ENCODE measurements around the gene TBC1D5. TPM values are rescaled to one million over a fixed set of nuclear protein-coding genes. Genes with fewer than 3 reads are reported as not detected.

TBC1D5 gene
- total and polyA plus RNA-seq, 12 donors = 6.7 to 35.6 (median 30.5) TPM

DNA sequence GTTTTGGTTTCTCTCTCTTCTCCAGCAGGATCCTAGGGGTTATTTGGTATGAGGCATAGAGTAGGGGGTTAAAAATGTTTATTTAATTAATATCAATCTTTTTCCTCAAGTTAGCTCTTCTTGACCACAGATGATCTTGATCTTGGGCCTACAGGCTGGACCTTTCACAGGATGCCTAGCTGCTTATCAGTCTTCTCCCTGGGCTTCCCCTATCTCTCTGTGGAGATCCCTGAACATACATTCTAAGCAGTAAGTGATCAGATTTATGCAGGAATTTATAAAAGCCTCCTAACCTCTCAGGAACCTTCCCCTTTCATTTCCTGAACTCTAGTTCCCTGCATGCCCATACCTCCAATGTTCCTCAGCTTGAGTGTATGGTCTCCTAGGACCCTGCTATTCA, 428.3 kb downstream of the TBC1D5 start:
- no peak overlapping the region for H3K4me3 ChIP-seq
- H3K9me3 ChIP-seq = no peaks in the 10 kb centered on the region
- DNase-seq = no peak
- ATAC-seq = no peak
- intact Hi-C loops (cut with DNase I) = no loop called here
- H3K4me1 ChIP-seq = peaks cover 0 to 18% (median 8%) of the 10 kb centered on the region in 9 donors
- no peaks in the 10 kb centered on the region for H3K27me3 ChIP-seq
- H3K36me3 ChIP-seq = no peaks in the 10 kb centered on the region
- TF ChIP-seq CTCF (IDR thresholded peaks at IDR 0.05) = no peak
- H3K27ac ChIP-seq = no peak overlapping the region

DNA sequence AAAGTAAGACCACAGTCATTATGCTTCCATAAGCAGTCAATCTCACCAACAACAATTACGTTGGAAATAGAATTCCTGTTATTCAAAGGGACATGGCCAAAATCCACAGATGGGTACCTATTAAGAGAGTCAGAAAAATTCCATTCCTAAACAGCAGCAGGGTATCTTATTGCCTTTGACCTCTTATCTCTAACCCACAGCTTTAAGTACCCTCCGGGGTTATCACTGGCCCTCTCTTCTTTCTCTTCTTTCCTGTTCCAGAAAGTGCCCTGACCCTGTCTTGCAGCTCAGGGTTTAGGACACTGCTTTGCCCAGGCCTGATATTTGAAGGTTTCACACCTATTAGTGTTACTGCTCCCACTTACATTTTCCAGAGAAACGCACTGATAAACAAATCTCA, 428.7 kb downstream of the TBC1D5 start:
- no peak for DNase-seq
- Histone ChIP-seq H3K36me3 (no peaks in the 10 kb centered on the region), H3K9me3 (no peaks in the 10 kb centered on the region), H3K4me1 (peaks cover 0 to 18% (median 8%) of the 10 kb centered on the region in 9 donors), H3K27ac (no peak overlapping the region), H3K4me3 (no peak overlapping the region), H3K27me3 (no peaks in the 10 kb centered on the region)
- WGBS, 2 donors = 66 to 73% methylated on average over 3 of the region's 3 CpGs
- intact Hi-C loops (cut with DNase I) = no loop called here
- TF ChIP-seq CTCF (IDR thresholded peaks at IDR 0.05) = no peak
- ATAC-seq = no peak

DNA sequence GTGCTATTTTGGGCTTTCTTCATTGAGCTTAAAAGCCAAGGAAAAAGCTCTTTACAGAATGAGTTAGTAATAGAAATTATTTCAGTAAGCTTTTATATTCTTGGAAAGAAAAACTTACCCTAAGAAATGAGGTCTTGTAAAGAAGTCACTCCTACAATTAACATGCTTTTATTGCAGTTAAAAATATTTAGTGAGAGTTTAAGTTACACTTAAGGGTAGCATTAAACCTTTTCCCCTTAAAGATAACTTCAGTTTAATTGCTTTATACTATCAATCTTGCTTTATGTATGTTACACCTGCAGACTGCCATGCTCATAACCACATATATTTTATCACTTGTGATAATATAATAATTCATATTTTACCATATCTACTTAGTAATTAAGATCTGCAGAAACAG, 431.4 kb downstream of the TBC1D5 start:
- Histone ChIP-seq H3K36me3 (peaks cover 0 to 17% (median 0%) of the 10 kb centered on the region in 9 donors), H3K27ac (no peak overlapping the region), H3K4me1 (peaks cover 0 to 18% (median 8%) of the 10 kb centered on the region in 9 donors), H3K9me3 (no peaks in the 10 kb centered on the region), H3K4me3 (no peak overlapping the region), H3K27me3 (no peaks in the 10 kb centered on the region)
- intact Hi-C loops (cut with DNase I) = no loop called here
- ATAC-seq = no peak
- DNase-seq = no peak
- no peak for TF ChIP-seq CTCF (IDR thresholded peaks at IDR 0.05)

GRCh38 chr3:17307887-17308286, 434.5 kb downstream of the TBC1D5 start:
- intact Hi-C loops (cut with DNase I) = no loop called here
- Histone ChIP-seq H3K27ac (no peak overlapping the region), H3K4me3 (no peak overlapping the region), H3K9me3 (no peaks in the 10 kb centered on the region), H3K4me1 (peaks cover 0 to 12% (median 5%) of the 10 kb centered on the region in 9 donors), H3K36me3 (peaks cover 0 to 21% (median 0%) of the 10 kb centered on the region in 9 donors), H3K27me3 (no peaks in the 10 kb centered on the region)
- 91 to 92% methylated on average over 5 of the region's 5 CpGs for WGBS, 2 donors
- ATAC-seq (no peak), DNase-seq (no peak)
- no peak for TF ChIP-seq CTCF (IDR thresholded peaks at IDR 0.05)
